ENCODE data around the gene IFNL4. TPM values are rescaled to one million over a fixed set of nuclear protein-coding genes. Genes with fewer than 3 reads are reported as not detected.

IFNL4 gene
- total RNA-seq, 1 donor from 2014 or later, result not detected

DNA sequence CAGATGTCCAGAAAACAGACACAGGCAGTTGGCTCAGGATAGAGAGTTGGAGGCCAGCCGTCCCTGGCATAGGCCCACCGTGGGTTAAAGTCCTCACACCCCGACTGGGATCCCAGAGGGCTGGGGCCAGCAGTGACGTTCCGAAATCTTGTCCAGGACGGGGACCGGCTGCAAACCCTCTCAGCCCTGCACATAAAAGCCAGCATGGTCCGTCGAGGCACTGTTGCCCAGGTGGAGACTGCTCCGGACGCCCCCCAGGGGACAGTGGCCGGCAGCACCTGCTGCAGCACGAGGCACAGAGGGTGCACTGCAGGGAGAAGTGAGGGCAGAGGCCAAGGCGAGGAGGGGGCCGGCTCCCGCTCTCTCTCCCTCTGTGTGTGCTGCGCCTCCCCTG, 15.3 kb upstream of the IFNL4 start:
- Mint-ChIP-seq H3K4me3 (no peak overlapping the region), H3K27me3 (ENCODE audit: low read depth) (peaks cover 77% of the 10 kb centered on the region), H3K36me3 (ENCODE audit: low read depth) (no peaks in the 10 kb centered on the region), H3K27ac (ENCODE audit: unreplicated experiment) (no peak overlapping the region), H3K4me1 (peaks cover 4% of the 10 kb centered on the region), H3K9me3 (no peaks in the 10 kb centered on the region)
- TF ChIP-seq, protein P1, sequence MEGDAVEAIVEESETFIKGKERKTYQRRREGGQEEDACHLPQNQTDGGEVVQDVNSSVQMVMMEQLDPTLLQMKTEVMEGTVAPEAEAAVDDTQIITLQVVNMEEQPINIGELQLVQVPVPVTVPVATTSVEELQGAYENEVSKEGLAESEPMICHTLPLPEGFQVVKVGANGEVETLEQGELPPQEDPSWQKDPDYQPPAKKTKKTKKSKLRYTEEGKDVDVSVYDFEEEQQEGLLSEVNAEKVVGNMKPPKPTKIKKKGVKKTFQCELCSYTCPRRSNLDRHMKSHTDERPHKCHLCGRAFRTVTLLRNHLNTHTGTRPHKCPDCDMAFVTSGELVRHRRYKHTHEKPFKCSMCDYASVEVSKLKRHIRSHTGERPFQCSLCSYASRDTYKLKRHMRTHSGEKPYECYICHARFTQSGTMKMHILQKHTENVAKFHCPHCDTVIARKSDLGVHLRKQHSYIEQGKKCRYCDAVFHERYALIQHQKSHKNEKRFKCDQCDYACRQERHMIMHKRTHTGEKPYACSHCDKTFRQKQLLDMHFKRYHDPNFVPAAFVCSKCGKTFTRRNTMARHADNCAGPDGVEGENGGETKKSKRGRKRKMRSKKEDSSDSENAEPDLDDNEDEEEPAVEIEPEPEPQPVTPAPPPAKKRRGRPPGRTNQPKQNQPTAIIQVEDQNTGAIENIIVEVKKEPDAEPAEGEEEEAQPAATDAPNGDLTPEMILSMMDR (conservative IDR thresholded peaks at IDR 0.05), result no peak
- DNase-seq (ENCODE audit: low read depth, low spot score), result no peak

DNA sequence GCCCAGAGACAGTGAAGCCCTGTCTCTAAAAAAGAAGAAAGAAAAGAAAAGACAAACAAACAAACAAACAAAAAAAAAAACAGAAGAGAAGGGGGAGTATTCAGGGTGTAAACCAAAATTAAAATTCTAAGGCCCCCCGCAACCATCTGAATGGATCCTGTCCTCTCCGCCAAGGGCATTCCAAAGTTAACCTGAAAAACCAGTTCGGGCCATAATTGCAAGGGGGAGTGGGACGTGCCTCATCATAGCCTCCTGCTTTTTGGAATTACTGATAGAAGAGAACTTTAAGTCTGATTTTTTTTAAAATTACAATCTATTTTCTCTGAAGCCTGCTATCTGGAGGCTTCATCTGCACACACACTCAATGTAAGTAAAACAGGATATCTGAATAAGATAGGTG, 13.8 kb upstream of the IFNL4 start:
- H3K4me3 Mint-ChIP-seq, result no peak overlapping the region
- peaks cover 73% of the 10 kb centered on the region for H3K27me3 Mint-ChIP-seq (ENCODE audit: low read depth)
- peaks cover 9% of the 10 kb centered on the region for H3K4me1 Mint-ChIP-seq
- H3K9me3 Mint-ChIP-seq, result no peaks in the 10 kb centered on the region
- TF ChIP-seq, protein P1 (conservative IDR thresholded peaks at IDR 0.05), result no peak
- no peak for DNase-seq (ENCODE audit: low read depth, low spot score)
- H3K27ac Mint-ChIP-seq (ENCODE audit: unreplicated experiment), result no peak overlapping the region
- no peaks in the 10 kb centered on the region for H3K36me3 Mint-ChIP-seq (ENCODE audit: low read depth)

DNA sequence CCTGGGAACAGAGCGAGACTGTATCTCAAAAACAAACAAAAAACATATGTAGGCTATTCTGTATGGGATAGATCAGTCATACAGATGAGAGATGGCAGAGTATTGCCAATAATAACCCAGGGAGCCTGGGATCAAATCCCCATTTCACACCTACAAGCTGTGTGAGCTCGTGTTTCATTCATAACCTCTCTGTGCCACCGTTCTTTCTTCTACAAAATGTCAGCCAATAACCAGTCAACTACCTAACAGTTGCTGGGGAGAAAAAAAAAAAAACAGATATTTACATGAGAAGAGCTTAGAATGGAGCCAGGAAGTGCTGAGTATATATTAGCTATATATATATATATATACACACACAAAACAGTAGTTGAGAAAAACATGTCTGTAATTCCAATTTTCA, 13.0 kb upstream of the IFNL4 start:
- peaks cover 2% of the 10 kb centered on the region for H3K9me3 Mint-ChIP-seq
- H3K4me1 Mint-ChIP-seq, result peaks cover 9% of the 10 kb centered on the region
- H3K27me3 Mint-ChIP-seq (ENCODE audit: low read depth), result peaks cover 66% of the 10 kb centered on the region
- H3K36me3 Mint-ChIP-seq (ENCODE audit: low read depth), result no peaks in the 10 kb centered on the region
- H3K27ac Mint-ChIP-seq (ENCODE audit: unreplicated experiment), result no peak overlapping the region
- DNase-seq (ENCODE audit: low read depth, low spot score), result no peak
- no peak overlapping the region for H3K4me3 Mint-ChIP-seq
- TF ChIP-seq, protein P1 (conservative IDR thresholded peaks at IDR 0.05), result no peak

DNA sequence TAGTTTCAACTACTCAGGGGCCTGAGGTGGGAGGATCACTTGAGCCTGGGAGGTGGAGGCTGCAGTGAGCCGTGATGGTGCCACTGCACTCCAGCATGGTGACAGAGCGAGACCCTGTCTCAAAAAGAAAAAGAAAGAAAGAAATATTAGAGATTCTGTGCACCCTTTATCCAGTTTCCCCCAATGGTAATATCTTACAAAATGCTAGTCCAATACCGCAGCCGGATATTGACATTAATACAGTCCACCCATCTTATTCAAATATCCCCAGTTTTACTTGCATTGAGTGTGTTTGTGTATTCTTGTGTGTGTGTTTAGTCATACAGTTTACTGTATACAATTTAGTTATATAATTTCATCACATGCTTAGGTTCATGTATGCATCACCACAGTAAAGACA, 8.6 kb upstream of the IFNL4 start:
- TF ChIP-seq, protein P1 (conservative IDR thresholded peaks at IDR 0.05), result no peak
- no peak for DNase-seq (ENCODE audit: low read depth, low spot score)
- Mint-ChIP-seq H3K36me3 (ENCODE audit: low read depth) (no peaks in the 10 kb centered on the region), H3K9me3 (peaks cover 2% of the 10 kb centered on the region), H3K27me3 (ENCODE audit: low read depth) (peaks cover 63% of the 10 kb centered on the region), H3K4me1 (peaks cover 6% of the 10 kb centered on the region), H3K27ac (ENCODE audit: unreplicated experiment) (no peak overlapping the region), H3K4me3 (no peak overlapping the region)

DNA sequence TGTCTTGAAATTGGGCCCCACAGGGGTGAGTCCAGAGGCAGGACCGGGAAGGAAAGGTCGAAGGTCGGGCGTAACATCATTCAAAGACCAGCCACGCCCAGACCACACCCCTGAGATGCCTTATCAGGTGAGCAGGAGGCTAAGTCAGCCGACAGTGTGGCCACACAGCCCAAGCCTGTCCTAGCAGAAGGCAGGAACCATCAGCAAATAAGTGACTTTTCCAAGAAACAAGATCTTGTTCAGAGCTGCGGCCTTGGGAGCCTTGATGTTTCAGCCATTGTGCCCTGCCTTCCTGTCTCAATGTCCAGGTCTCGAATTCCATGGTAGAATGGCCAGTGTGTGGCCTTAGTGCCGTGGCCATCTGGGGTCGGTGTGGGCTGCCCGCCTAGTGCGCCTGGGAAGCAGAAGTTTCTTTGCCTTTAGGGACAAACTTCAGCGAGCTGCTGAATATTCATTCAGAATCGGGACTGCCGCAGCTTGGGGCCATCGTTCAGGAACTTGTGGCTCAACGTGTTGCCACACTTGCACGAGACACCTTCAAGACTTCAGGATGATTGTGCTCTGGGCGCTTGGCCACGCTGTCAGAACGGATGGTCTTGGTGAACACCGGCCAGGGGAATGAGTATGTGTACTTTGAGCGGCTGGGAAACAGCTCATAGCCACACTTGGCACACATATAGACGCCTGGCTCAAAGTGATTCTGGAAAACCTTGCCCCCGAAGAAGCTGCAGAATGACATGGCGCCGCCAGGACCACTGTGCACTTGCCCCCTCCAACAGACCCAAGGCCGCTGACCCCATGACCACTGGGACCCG, 6.1 kb upstream of the IFNL4 start:
- H3K27ac Mint-ChIP-seq (ENCODE audit: unreplicated experiment), result no peak overlapping the region
- peaks cover 6% of the 10 kb centered on the region for H3K4me1 Mint-ChIP-seq
- TF ChIP-seq, protein P1 (conservative IDR thresholded peaks at IDR 0.05), result no peak
- H3K36me3 Mint-ChIP-seq (ENCODE audit: low read depth), result no peaks in the 10 kb centered on the region
- peaks cover 66% of the 10 kb centered on the region for H3K27me3 Mint-ChIP-seq (ENCODE audit: low read depth)
- no peak overlapping the region for H3K4me3 Mint-ChIP-seq
- H3K9me3 Mint-ChIP-seq, result peaks cover 2% of the 10 kb centered on the region
- no peak for DNase-seq (ENCODE audit: low read depth, low spot score)

All from neural crest cell (in vitro differentiated cells).